CD4-positive, alpha-beta T cell treated with Interleukin-2 at 100 ng/mL for 4 hours (primary cell): ENCODE results near the gene HOXC4.
"Not testable (repeated sequence)": the region's sequence is repeated elsewhere in the genome, so short reads cannot be mapped to it uniquely, and the experiment has no call there.

ENCODE experiments used
- DNase-seq: peaks from one replicate; pipeline ENCODE4 v3.0.0-alpha.2; 2020; ENCODE audit warnings: low spot score

Gene HOXC4

GRCh38 chr12:54058128-54058768 lies 4.6 kb downstream of the HOXC4 start:
- no peak for DNase-seq

- no peak for DNase-seq
Measured at GRCh38 chr12:54059668-54060067, 6.0 kb downstream of the HOXC4 start.

DNA sequence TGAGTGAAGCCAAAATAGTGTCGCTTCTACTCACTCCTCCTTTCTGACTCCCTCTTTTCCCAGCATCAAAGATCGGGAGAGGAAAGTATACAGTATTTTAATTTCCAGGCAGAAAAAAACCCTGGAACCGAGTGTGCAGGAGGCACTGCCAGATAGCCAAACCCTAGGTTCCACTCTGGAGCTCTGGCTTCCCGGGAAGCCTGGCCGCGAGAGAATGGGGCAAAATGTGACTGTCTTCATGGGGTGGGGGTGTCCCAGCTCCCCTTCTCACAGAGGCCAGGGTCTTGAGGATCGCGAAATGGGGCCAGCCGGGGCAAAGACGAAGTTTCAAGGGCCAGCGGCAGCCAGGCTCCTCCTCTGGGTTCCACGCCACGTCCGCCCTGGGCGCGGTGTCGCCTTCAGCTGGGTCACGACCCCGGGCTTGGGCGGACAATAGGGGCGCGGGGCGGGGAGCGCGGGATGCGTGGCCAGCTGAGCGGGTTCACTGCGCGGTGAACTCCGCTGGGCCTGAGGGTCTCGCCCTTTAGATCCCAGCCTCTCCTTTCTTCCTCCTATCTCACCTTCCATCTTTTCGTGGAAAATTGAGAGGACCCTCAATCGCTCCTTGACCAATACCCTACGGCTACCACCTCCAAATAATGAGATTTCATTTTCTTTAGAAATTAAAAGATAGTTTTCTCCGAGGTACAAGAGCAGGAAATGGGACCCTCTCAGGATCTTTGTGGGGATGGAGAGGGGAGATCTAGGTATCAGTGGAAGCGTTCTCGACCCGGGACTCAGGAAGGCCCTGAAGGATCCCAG lies 6.7 kb downstream of the HOXC4 start:
- no peak for DNase-seq

- no peak for DNase-seq
Measured at GRCh38 chr12:54060975-54061778, 7.5 kb downstream of the HOXC4 start.

- DNase-seq, result no peak
Measured at GRCh38 chr12:54065677-54066076, 12.0 kb downstream of the HOXC4 start.

DNA sequence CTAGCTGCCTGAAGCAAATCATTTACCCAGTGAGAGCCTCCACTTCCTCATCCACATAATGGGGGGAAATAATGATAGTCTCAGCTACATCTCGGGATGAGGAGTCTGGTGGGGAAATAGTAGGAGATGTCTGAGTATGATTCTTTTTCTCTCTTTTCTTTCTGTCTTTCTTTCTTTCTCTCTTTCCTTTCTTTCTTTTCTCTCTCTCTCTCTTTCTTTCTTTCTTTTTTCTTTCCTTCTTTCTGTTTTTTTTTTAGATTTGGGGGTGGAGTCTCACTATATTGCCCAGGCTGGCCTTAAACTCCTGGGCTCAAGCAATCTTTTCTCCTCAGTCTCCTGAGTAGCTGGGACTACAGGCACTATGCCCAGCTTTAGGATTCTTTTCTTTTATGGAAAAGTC lies 12.8 kb downstream of the HOXC4 start:
- no peak for DNase-seq

DNA sequence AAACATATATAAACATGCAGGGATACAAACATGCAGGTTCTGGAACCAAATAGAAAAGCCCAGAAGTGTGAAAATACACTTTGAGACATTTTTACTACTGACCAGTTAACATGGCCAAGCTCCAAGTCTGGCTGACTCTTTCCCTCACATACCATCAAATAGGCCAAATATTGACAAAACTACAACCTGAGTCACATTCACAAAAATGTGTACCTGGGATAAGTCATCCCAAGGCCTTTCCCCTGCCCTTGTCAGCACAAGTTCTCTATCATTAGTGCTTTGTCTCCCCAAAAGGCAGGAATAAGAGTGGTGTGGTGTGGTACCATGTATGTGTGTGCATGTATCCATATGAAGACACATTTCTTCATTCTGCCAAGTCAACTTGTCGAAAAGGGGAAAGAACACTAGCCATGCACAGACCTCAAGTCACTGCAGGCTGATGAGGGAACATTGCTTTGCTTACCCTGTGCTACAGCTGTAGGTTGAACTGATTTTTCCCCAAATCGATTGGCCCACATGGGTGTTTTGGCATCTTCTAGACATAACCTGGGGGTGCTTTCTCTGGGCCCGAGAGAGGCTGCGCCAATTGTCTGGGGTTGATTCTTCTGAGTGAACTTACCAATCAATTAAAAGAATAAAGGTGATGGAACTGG lies 14.9 kb downstream of the HOXC4 start:
- no peak for DNase-seq

GRCh38 chr12:54071942-54072341 lies 18.3 kb downstream of the HOXC4 start:
- no peak for DNase-seq

GRCh38 chr12:54074308-54074707 lies 20.7 kb downstream of the HOXC4 start:
- no peak for DNase-seq

DNA sequence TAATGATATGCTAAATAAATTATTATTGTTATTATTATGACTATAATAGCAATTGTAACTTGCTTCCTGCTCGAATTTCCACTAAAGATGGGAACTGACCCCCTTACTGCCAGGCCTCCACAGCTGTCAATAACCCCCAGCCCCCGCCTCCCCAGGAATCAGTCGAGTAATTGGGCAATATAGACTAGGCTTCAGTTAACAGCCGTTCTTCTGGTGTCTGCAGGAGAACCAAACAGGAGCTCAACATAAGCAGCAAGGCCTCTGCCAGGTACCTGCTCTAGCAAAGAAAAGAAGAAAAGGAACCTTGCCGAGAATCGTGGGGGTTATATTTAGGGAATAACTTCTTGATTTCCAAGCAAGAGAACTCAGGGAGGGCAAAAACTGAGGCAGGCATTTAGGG lies 21.8 kb downstream of the HOXC4 start:
- no peak for DNase-seq

GRCh38 chr12:54075974-54076373 lies 22.3 kb downstream of the HOXC4 start:
- no peak for DNase-seq

DNA sequence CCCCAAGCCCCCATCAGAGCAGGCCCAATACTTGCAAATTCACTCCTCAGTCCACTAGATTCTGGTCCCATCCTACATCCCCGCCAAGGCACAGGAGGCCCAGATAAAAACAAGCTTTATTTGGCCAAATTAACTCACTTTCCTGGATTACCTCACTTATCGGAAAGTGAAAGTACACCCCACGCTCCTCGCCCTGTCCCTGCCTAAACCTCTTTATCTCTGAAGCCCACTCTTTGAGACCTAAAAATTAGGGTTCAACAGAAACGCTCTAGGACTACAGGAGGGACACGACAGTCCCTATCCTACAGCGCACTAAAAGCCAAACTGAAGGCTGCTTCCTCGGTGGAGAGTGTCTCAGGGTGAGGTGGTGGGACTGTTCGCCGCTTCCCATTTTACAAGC lies 24.2 kb downstream of the HOXC4 start:
- DNase-seq, result not testable (repeated sequence)

DNA sequence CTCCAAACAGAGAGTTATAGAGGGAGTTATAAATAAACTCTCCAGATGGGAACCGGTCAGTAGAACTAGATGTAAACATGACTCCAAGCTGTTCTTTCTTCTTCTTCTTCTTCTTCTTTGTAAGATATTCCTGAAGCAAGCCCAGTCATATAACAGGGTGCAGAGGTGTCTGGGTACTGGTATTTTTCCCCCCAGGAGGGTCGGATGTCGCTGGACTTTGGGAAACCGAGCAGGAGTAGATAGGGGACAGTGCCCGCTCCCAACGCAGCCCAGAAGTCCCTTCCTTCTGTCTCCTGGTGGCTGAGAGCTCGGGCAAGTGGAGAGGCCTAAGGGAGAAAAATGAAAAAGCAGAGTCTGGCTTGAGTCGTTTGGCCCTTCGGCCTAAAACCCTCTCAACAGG lies 25.5 kb downstream of the HOXC4 start:
- not testable (repeated sequence) for DNase-seq

- DNase-seq, result not testable (repeated sequence)
Measured at GRCh38 chr12:54080008-54080924, 26.6 kb downstream of the HOXC4 start.

GRCh38 chr12:54081053-54081514 lies 27.4 kb downstream of the HOXC4 start:
- DNase-seq, result peak; percentile 30

- DNase-seq, result peak; percentile 12
Measured at GRCh38 chr12:54081581-54082396, 28.2 kb downstream of the HOXC4 start.

- DNase-seq, result peak; percentile 38
Measured at GRCh38 chr12:54082397-54082892, 28.8 kb downstream of the HOXC4 start.

- DNase-seq, result not testable (repeated sequence)
Measured at GRCh38 chr12:54088011-54088410, 34.4 kb downstream of the HOXC4 start.

- not testable (repeated sequence) for DNase-seq
Measured at GRCh38 chr12:54089465-54089864, 35.8 kb downstream of the HOXC4 start.

DNA sequence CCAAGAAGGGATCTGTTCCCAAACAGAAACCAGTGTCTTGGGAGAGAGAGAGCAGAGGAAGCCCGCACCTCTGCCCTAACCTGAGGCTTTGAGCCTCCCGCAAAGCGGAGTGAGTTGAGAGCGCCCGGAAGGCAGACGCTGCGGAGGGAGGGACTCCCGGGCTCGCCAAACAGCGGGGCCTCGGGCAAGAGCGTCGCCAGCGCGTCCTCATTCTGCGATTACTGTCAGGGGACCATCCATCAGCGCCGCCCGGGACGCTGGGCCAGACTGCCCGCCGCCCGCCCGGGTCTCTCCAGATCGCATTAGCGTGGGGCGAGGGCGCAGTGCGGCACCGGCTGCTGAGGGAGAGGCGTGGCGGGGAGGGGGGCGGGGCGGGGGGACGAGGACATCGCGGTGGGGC lies 36.7 kb downstream of the HOXC4 start:
- not testable (repeated sequence) for DNase-seq
